Hippocampal formation (tissue), 2 donors: ENCODE data around the gene ADGRL3.
"Not testable (repeated sequence)": the region's sequence is repeated elsewhere in the genome, so short reads cannot be mapped to it uniquely, and the experiment has no call there.

ENCODE experiments used
- DNase-seq, 2 donors: peaks; one replicate each; lab custom pipeline; 2025; lab: John Stamatoyannopoulos, UW

The ADGRL3 gene

DNA sequence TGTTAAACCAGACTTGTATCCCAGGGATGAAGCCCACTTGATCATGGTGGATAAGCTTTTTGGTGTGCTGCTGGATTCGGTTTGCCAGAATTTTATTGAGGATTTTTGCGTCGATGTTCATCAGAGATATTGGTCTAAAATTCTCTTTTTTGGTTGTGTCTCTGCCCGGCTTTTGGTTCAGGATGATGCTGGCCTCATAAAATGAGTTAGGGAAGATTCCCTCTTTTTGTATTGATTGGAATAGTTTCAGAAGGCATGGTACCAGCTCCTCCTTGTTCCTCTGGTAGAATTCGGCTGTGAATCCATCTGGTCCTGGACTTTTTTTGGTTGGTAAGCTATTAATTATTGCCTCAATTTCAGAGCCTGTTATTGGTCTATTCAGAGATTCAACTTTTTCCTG lies 556.8 kb downstream of the ADGRL3 start:
- not testable (repeated sequence) for DNase-seq

DNA sequence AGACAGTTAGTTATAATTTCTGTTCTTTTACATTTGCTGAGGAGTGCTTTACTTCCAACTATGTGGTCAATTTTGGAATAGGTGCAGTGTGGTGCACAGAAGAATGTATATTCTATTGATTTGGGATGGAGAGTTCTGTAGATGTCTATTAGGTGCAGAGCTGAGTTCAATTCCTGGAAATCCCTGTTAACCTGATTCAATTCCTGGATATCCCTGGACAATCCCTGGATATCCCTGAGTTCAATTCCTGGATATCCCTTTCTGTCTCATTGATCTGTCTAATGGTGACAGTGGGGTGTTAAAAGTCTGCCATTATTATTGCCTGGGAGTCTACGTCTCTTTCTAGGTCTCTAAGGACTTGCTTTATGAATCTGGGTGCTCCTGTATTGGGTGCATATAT lies 557.9 kb downstream of the ADGRL3 start:
- not testable (repeated sequence) for DNase-seq

DNA sequence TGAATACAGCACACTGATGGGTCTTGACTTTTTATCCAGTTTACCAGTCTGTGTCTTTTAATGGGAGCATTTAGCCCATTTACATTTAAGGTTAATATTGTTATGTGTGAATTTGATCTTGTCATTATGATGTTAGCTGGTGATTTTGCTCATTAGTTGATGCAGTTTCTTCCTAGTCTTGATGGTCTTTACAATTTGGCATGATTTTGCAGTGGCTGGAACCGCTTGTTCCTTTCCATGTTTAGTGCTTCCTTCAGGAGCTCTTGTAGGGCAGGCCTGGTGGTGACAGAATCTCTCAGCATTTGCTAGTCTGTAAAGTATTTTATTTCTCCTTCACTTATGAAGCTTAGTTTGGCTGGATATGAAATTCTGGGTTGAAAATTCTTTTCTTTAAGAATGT lies 558.5 kb downstream of the ADGRL3 start:
- not testable (repeated sequence) for DNase-seq

DNA sequence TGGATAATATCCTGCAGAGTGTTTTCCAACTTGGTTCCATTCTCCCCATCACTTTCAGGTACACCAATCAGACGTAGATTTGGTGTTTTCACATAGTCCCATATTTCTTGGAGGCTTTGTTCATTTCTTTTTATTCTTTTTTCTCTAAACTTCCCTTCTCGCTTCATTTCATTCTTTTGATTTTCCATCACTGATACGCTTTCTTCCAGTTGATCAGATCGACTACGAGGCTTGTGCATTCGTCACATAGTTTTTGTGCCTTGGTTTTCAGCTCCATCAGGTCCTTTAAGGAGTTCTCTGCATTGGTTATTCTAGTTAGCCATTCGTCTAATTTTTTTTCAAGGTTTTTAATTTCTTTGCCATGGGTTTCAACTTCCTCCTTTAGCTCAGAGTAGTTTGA lies 559.1 kb downstream of the ADGRL3 start:
- not testable (repeated sequence) for DNase-seq

DNA sequence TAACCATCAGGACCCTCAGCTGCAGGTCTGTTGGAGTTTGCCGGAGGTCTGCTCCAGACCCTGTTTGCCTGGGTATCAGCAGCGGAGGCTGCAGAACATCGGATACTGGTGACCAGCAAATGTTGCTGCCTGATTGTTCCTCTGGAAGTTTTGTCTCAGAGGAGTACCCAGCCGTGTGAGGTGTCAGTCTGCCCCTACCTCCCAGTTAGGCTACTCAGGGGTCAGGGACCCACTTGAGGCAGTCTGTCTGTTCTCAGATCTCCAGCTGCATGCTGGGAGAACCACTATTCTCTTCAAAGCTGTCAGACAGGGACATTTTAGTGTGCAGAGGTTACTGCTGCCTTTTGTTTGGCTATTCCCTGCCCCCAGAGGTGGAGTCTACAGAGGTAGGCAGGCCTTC lies 559.8 kb downstream of the ADGRL3 start:
- DNase-seq, result not testable (repeated sequence)

DNA sequence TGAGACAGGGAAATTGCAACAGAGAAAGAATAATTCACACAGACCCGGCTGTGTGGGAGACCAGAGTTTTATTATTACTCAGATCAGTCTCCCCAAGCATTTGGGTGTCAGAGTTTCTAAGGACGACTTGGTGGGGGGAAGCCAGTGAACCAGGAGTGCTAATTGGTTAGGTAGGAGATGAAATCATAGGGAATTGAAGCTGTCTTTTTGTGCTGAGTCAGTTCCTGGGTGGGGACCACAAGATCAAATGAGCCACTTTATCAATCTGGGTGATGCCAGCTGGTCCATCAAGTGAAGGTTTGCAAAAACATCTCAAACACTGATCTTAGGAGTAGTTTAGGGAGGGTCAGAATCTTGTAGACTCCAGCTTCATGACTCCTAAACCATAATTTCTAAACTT lies 560.7 kb downstream of the ADGRL3 start:
- no peak for DNase-seq

DNA sequence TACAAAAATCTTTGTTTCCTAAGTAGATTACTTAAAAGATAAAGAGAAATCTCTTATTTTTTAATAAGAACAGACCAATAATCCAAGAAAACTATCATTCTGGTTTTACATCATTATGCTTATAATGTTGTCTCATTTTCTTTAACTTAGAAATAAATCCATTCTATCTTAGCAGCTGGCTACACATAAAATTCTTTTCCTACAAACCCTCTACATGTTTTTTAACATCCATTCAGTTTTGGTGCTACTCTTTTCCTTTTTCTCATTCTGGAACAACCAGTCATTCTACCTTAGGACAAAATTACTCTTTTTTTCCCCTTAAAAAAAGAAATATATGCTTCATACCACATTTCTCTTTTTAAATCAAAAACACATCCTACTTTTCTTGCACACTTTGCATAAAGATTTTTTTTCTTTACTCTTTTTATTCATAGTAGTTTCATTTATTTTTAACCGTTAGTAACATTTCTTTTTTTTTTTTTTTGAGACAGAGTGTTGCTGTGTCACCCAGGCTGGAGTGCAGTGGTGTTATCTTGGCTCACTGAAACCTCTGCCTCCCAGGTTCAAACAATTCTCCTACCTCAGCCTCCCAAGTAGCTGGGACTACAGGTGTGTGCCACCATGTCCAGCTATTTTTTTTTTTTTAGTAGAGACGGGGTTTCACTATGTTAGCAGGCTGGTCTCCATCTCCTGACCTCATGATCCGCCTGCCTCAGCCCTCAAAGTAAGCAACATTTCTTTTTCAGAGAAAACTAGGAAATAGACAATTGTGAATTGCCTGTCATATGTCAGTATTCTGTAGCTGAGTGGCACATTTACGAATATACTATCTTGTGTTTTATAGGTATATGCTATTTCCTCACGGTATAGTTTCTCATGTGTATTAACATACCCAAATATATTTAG lies 562.8 kb downstream of the ADGRL3 start:
- no peak for DNase-seq

DNA sequence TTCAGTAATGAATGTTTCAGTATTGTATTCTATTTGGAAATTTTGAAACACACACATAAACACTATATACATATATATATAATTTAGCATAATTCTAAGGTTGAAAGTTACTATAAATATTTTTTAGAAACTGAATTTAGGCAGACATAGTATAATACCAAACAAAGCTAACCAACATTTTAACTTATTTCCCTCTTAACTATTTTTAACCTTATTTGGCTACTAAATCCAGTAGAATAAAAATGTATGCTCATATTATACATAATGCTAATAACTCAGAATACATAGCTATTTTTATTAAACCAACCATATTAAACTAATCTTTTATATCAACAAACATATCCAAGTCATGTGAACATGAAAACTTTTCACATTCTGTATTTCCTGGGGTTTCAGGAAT lies 563.6 kb downstream of the ADGRL3 start:
- no peak for DNase-seq

DNA sequence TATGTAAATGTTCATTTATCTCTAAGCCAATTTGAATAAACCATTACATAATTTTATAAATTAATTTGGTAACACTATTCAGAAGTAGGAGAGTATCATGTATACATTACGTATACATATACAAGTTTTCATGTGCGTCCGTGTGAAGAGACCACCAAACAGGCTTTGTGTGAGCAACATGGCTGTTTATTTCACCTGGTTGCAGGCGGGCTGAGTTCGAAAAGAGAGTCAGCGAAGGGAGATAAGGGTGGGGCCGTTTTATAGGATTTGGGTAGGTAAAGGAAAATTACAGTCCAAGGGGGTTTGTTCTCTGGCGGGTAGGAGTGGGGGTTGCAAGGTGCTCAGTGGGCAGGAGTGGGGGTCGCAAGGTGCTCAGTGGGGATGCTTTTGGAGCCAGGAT lies 564.0 kb downstream of the ADGRL3 start:
- DNase-seq, result not testable (repeated sequence)

DNA sequence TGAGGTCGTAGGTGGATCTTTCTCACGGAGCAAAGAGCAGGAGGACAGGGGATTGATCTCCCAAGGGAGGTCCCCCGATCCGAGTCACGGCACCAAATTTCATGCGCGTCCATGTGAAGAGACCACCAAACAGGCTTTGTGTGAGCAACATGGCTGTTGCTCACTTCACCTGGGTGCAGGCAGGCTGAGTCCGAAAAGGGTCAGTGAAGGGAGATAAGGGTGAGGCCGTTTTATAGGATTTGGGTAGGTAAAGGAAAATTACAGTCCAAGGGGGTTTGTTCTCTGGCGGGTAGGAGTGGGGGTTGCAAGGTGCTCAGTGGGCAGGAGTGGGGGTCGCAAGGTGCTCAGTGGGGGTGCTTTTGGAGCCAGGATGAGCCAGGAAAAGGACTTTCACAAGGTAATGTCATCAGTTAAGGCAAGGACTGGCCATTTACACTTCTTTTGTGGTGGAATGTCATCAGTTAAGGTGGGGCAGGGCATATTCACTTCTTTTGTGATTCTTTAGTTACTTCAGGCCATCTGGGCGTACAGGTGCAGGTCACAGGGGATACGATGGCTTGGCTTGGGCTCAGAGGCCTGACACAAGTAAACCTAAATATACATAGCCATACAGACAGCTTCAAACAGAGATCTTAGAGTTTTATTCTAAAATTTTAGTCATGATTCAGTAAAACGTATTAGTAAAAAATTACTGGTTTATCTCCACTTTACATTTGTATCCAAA lies 569.5 kb downstream of the ADGRL3 start:
- DNase-seq, result not testable (repeated sequence)

DNA sequence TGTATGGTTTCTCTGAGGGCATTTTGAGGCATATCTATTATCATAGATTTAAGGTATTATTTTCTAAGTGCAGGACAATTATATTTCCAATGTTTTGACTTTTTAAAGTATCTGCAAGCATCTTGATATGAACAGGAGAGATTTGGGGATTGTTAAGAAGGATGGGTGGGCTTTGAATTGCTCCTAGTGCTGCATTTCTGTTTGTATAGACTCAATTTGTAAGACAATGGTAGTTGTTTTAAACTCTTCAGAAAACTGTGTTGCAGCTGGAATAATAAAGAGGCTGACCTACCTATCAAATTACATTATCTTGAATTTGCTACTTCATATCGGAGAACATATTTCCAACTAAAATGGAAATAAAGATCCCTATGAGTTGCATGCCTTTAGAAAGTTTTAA lies 570.3 kb downstream of the ADGRL3 start:
- DNase-seq, result no peak

DNA sequence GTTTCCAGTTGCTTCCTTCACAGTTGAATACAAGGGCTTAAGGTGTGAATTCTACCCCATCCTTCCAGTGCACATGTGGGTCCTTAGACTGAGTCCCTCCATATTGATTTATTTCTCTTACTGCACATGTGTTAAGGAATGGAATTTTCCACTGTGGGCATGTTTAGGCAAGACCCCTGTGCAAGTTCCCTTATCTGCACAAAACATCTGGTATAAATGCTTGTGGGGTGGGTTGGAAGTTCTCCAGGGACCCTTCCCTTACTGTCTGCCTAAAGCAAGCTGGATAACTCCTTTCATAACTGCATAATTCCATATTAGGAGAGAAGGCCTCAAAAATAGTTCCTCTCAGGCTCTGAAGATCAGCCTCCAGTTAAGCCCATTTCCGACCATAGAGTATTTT lies 570.9 kb downstream of the ADGRL3 start:
- DNase-seq, result no peak

DNA sequence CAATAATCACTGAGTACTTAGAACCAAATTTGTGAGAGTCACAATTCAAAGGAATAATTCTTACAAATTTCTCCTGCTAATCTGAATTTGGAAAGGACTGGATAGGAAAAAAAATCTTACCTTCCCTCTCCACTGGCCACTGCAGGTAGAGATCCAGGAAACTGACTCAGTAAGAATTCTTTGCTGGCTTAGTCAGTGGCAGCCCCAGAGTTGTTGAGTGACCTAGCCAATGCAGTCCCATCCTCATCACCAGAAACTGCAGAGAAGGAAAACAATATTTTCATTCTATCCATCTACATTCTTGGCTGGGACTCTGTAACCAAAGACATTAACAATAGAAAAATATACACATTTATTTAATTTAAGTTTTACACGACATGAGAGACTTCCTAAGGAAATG lies 572.0 kb downstream of the ADGRL3 start:
- no peak for DNase-seq

DNA sequence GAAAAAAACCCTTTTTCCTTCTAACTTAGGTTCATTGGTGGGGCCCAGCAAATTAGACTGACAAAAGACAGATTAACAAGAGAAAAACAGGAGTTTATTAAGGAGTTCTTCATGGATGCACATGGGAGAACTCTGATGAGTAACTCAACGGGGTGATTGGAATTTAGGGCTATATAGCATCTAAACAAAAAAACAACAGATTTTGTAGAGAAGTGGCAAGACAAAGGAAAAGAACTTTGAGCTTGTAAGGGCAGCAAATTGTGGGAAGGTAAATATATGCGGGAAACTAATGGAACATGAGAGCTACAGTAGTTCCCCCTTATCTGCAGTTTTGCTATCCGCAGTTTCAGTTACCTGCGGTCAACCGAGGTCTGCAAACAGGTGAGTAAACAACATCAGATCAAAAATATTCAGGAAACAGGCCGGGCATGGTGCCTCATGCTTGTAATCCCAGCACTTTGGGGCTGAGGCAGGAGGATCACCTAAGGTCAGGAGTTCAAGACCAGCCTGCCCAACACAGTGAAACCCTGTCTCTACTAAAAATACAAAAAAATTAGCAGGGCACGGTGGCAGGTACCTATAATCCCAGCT lies 573.6 kb downstream of the ADGRL3 start:
- no peak for DNase-seq

DNA sequence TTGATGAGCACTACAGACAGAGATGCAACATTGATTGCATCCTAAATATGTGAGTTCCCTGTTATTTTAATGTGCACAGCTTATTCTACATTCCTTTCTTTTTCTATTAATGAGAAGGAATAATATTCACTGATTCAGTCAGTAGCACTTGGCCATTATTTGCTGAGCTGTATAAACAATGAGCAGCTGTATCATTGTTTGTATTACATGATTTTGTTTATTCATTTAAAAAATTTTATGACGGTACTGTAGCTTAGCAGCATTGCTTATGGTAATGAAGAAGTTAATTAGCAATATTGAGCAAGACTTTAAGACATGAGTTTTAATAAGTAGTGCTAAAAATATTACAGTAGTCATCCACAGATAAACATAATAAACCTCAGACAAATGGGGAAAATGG lies 582.0 kb downstream of the ADGRL3 start:
- no peak for DNase-seq

DNA sequence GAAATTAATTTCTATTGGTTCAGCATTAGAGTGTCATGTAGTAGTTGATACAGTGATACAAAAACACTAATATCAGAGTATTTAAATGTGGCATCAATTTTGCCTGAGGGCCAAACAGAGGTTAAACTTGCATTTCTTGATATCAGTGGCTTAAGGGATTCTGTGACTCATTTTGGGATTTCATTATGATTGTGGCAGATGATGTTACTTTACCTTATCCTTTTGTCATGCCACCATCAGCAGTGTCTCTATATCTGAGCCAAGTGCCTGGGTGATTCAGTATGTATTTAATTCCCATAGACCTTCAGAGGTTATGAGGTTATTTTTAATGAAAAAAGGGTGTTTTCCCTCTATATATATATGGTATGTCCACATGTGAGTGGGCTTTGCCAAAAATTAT lies 582.9 kb downstream of the ADGRL3 start:
- no peak for DNase-seq

DNA sequence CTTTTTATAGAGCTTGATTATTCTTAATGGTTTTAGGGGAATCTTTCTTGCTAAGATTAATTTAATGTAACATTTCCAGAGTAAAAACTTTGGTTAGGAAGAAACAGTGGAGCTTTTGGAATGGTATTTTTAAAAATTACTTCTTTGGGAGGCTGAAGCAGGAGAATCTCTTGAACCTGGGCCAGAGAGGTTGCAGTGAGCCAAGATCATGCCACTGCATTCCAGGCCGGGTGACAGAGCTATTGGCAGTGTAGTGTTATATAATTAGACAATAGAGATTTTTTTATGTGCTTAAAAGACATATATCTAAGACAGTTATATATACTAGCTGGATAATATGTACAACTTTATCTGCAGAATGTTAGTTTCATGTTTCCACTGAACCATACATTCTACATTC lies 585.6 kb downstream of the ADGRL3 start:
- no peak for DNase-seq

DNA sequence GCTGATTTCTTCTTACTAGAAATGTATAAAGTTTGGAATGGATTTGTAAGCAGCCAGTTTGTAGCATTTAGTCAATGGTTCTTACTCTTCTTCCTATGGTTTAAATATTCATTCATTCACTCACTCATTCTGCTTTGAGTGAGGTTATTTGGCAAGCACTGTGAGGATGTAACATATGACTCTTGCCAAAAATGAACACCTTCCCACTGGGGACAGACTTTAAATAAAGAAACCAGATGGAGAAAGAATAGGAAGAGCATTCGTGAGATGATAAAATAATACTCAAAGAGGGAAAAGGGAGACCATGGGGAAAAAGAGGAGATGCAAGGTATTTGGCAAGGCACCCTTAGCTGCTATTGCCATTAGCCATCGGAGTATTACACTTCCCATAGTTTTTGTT lies 586.1 kb downstream of the ADGRL3 start:
- DNase-seq, result no peak

DNA sequence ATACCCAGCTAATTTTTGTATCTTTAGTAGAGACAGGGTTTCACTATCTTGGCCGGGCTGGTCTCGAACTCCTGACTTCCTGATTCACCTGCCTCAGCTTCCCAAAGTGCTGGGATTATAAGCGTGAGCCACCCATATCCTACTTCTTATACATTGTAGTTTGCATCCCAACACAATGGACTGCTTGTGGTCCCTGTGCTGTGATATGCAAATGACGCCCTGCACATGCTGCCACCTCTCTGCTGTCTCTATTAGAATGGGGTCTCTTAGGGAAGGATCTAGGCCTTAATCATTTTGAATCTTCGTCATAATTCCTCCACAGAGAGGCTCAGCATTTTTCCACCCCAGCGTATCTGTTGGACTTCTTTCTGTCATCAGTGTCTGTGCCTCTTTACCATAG lies 595.9 kb downstream of the ADGRL3 start:
- no peak for DNase-seq

DNA sequence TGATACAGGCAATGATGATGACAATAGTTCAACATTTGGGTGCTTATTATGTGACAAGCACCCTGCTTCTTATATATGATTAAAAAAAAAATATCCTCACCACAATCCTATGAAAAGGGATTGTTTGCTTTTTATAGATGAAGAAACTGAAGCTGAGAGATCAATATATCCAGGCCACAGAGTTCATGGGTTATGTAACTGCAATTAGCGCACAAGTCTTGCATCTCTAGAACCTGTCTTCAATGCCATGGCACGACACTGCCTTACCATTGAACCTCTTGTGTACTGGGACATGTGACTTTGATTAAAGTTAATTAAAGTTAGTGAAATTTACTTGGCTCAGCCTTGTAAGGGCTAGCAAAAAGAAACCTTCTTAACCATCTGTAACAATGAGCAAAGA lies 599.7 kb downstream of the ADGRL3 start:
- DNase-seq, result no peak

DNA sequence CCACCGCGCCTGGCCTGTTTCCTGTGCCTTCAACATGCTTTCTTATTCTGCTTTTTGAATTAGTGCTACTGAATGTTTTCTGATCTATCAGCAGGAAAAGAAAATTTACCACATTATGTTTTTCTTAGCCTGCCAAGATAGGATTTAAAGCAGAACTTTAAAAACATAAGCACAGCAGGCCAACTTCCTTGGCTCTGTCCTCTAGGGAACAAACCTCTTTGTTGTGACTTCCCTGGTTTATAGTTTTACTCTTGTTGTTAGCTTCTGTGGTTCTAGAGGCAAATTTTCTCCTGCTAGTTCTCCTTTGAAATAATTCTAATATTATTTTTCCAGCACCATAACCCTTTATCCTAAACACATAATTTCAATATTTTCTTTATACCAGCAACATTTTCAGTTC lies 605.1 kb downstream of the ADGRL3 start:
- no peak for DNase-seq

DNA sequence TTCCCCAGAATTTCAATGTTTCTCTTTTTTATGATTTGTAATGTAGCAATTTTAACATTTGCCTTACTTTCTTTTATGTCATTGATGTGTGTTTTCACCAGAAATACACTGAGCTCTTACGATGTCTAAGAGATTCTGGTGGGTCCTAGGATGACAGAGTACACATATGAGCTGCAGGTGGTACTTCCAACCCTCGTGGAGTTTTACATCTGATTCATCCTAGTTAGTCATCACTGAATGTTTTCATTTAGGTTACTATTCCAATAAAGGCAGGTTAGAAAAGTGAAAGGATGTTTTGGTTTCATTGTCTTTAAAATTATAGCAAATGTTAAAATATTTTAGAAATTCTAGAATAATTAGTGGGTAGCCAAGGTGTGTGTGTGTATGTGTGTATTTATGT lies 605.9 kb downstream of the ADGRL3 start:
- DNase-seq, result no peak

DNA sequence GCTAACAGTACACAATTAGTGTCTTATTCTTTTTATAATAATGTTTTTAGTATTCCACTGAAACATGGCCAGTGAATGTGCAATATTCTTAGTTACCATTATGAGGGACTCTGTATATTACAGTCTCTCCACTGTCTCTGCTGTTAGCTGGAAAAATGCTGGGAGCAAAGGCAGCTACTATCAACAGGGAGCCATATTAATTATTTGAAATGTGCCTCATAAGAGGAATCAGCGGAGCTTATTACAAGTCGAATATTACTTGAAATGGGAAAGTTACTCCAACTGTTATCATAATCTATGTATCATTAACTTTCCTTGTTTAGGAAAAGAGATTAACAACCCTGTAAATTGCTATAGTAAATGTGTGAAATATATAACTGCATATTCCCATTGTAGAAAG lies 612.0 kb downstream of the ADGRL3 start:
- DNase-seq, result no peak
